ENCODE measurements around the gene KLHL40. TPM values are rescaled to one million over a fixed set of nuclear protein-coding genes. Genes with fewer than 3 reads are reported as not detected.

KLHL40 gene
- total RNA-seq (not detected in 2 replicates), polyA plus RNA-seq (not detected in 2 replicates), polyA minus RNA-seq (not detected in 2 replicates)
- total RNA-seq (2013), result 2.9 TPM

GRCh38 chr3:42685363-42685881 is at the start of gene KLHL40:
Gene KLHL40 (plus strand): TSS chr3:42685537. CDS start chr3:42685619, 82 bp downstream.
- Histone ChIP-seq H3K27me3 (replicated peaks in 1 of 4; ENCODE audit: control extremely low read depth in 1 of 4, control insufficient read depth in 3 of 4, insufficient read depth in 4 of 4, low read length in 3 of 4) (peaks cover 0 to 27% (median 0%) of the 10 kb centered on the region in 4 experiments), H3K27ac (ENCODE audit: low read length in 2 of 2) (no peak within 1 kb of the TSS), H4K20me1 (ENCODE audit: control insufficient read depth, insufficient read depth, low read length, poor library complexity, severe bottlenecking) (no peaks in the 10 kb centered on the region), H3K4me3 (ENCODE audit: control extremely low read depth in 1 of 5, extremely low read depth in 1 of 5, insufficient read depth in 1 of 5, low read depth in 2 of 5, low read length in 4 of 5) (no peak within 1 kb of the TSS), H3K4me2 (replicated peaks; ENCODE audit: low read depth, low read length, poor library complexity, severe bottlenecking) (no peak within 1 kb of the TSS), H3K9ac (ENCODE audit: low read length) (no peak within 1 kb of the TSS), H2AFZ (ENCODE audit: insufficient read depth, low read depth, low read length, poor library complexity, severe bottlenecking) (no peak within 1 kb of the TSS), H3K9me3 (ENCODE audit: control extremely low read depth in 1 of 3, control insufficient read depth in 2 of 3, insufficient read depth in 1 of 3, low read length in 2 of 3) (no peaks in the 10 kb centered on the region), H3K4me1 (ENCODE audit: control insufficient read depth in 2 of 2, insufficient read depth in 2 of 2, low read length in 2 of 2) (no peaks in the 10 kb centered on the region), H3K36me3 (replicated peaks in 1 of 2; ENCODE audit: control extremely low read depth in 1 of 2, control insufficient read depth in 1 of 2, extremely low read depth in 1 of 2, insufficient read depth in 2 of 2, low read length in 1 of 2) (no peaks in the 10 kb centered on the region), H3K79me2 (ENCODE audit: control insufficient read depth, insufficient read depth, low read length) (no peaks in the 10 kb centered on the region)
- no peak within 1 kb of the TSS for H3K27ac Mint-ChIP-seq
- CTCF ChIA-PET, result no interaction called here
- ATAC-seq (ENCODE audit: low read depth), result no peak
- peaks cover 35% of the 10 kb centered on the region for H3K27me3 Mint-ChIP-seq
- WGBS (ENCODE audit: insufficient coverage), result 48% methylated on average over 34 of the region's 34 CpGs
- H3K4me1 Mint-ChIP-seq, result peaks cover 2% of the 10 kb centered on the region
- intact Hi-C loops (cut with micrococcal nuclease), result no loop called here
- no peak for DNase-seq
- POLR2A ChIA-PET, result no interaction called here
- no peaks in the 10 kb centered on the region for H3K9me3 Mint-ChIP-seq (ENCODE audit: insufficient read depth)
- H3K4me3 Mint-ChIP-seq, result no peak within 1 kb of the TSS
- TF ChIP-seq EZH2 (IDR thresholded peaks at IDR 0.05; ENCODE audit: borderline replicate concordance, insufficient read depth, low read depth, low read length, poor library complexity, severe bottlenecking), result no peak
- no peak for TF ChIP-seq CTCF (IDR thresholded peaks at IDR 0.05)

- no peak for TF ChIP-seq CTCF (IDR thresholded peaks at IDR 0.05)
- Histone ChIP-seq H3K79me2 (ENCODE audit: control insufficient read depth, insufficient read depth, low read length) (no peaks in the 10 kb centered on the region), H4K20me1 (ENCODE audit: control insufficient read depth, insufficient read depth, low read length, poor library complexity, severe bottlenecking) (no peaks in the 10 kb centered on the region), H2AFZ (ENCODE audit: insufficient read depth, low read depth, low read length, poor library complexity, severe bottlenecking) (no peak overlapping the region), H3K9me3 (ENCODE audit: control extremely low read depth in 1 of 3, control insufficient read depth in 2 of 3, insufficient read depth in 1 of 3, low read length in 2 of 3) (no peaks in the 10 kb centered on the region), H3K27me3 (replicated peaks in 1 of 4; ENCODE audit: control extremely low read depth in 1 of 4, control insufficient read depth in 3 of 4, insufficient read depth in 4 of 4, low read length in 3 of 4) (no peaks in the 10 kb centered on the region), H3K4me3 (ENCODE audit: control extremely low read depth in 1 of 5, extremely low read depth in 1 of 5, insufficient read depth in 1 of 5, low read depth in 2 of 5, low read length in 4 of 5) (no peak overlapping the region), H3K27ac (ENCODE audit: low read length in 2 of 2) (no peak overlapping the region), H3K9ac (ENCODE audit: low read length) (no peak overlapping the region), H3K36me3 (replicated peaks in 1 of 2; ENCODE audit: control extremely low read depth in 1 of 2, control insufficient read depth in 1 of 2, extremely low read depth in 1 of 2, insufficient read depth in 2 of 2, low read length in 1 of 2) (peaks cover 34 to 86% of the 10 kb centered on the region in 2 experiments), H3K4me2 (replicated peaks; ENCODE audit: low read depth, low read length, poor library complexity, severe bottlenecking) (no peak overlapping the region), H3K4me1 (ENCODE audit: control insufficient read depth in 2 of 2, insufficient read depth in 2 of 2, low read length in 2 of 2) (no peaks in the 10 kb centered on the region)
- Mint-ChIP-seq H3K27me3 (no peaks in the 10 kb centered on the region), H3K9me3 (ENCODE audit: insufficient read depth) (no peaks in the 10 kb centered on the region), H3K4me1 (no peaks in the 10 kb centered on the region), H3K27ac (no peak overlapping the region), H3K4me3 (no peak overlapping the region)
- intact Hi-C loops (cut with micrococcal nuclease), result no loop called here
- ATAC-seq (ENCODE audit: low read depth), result no peak
- ChIA-PET POLR2A (no interaction called here), CTCF (interaction anchor here (0.7 to 3.0 kb wide), 6 partner anchors 11 to 99 kb away, joined by 3 to 14 read pairs (median 5); partner anchors contain the start of gene SEC22C)
- no peak for DNase-seq
- 92% methylated on average over 2 of the region's 6 CpGs for WGBS (ENCODE audit: insufficient coverage)
Observed at GRCh38 chr3:42637001-42637400, 48.3 kb upstream of the KLHL40 start.

Measured in B cell (primary cell).